Vagina (tissue), 2 donors: ENCODE measurements around the gene ATP2A3.

ENCODE experiments used
- POLR2AphosphoS5 ChIP-seq, 2 donors: sonication (generic); formaldehyde crosslinking; IDR thresholded peaks; one replicate each; pipeline ENCODE4 v1.9.0; 2017; ENCODE audit warnings: antibody characterized with exemption in 2 of 2, mild to moderate bottlenecking in 2 of 2, low read depth in 1 of 2; ENCODE audit not compliant: insufficient read depth in 1 of 2
- TF ChIP-seq, protein P1 (sequence below), 3 experiments: fragments of 450-650 bp in 2 of 3; fragments of 200-600 bp in 1 of 3; sonication (generic) in 1 of 3; IDR thresholded peaks; one replicate each; pipeline ENCODE4 v1.5.1; 2017 to 2019; ENCODE audit warnings: antibody characterized with exemption in 3 of 3, mild to moderate bottlenecking in 2 of 3, moderate library complexity in 2 of 3

DNA sequence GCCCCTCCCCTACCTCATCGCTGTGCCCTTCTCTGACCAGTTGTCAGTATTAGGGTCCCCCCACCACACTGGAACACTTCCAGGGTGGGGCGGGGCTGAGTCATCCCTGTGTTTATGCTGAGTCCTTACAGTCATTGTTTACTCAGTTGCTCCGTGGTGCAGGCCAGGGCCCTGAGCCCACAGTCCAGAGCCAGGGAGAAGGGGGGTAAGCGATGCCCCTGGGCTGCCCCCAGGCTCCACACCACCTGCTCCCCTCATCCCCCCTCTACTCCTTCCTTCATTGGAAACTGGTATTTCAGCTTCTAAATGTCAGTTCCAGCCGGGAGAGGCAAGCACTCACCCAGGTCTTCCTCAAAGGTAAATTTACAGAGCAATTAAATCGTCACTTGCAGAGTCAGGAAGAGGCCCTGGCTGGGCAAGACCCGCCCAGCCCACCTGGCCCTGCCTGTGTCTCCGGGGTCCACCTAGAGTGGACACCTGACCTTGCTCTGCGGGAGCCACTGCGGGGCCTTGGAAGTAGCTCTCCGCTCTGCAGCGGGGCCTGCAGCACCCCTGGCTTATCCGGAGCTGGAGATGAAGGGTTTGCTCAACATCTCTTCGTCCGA, 4.8 kb downstream of the ATP2A3 start:
- TF ChIP-seq, protein P1, sequence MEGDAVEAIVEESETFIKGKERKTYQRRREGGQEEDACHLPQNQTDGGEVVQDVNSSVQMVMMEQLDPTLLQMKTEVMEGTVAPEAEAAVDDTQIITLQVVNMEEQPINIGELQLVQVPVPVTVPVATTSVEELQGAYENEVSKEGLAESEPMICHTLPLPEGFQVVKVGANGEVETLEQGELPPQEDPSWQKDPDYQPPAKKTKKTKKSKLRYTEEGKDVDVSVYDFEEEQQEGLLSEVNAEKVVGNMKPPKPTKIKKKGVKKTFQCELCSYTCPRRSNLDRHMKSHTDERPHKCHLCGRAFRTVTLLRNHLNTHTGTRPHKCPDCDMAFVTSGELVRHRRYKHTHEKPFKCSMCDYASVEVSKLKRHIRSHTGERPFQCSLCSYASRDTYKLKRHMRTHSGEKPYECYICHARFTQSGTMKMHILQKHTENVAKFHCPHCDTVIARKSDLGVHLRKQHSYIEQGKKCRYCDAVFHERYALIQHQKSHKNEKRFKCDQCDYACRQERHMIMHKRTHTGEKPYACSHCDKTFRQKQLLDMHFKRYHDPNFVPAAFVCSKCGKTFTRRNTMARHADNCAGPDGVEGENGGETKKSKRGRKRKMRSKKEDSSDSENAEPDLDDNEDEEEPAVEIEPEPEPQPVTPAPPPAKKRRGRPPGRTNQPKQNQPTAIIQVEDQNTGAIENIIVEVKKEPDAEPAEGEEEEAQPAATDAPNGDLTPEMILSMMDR (IDR thresholded peaks at IDR 0.05), result no peak
- TF ChIP-seq POLR2AphosphoS5 (IDR thresholded peaks at IDR 0.05; ENCODE audit: insufficient read depth in 1 of 2, low read depth in 1 of 2), result no peak
